GM21381 (cell line): ENCODE results near the gene OLA1.

Experiments
- ATAC-seq: cut with Tn5 transposase; IDR thresholded peaks from one replicate; pipeline ENCODE4 v1.9.1; 2021; ENCODE audit warnings: mild to moderate bottlenecking, moderate library complexity; ENCODE audit not compliant: unreplicated experiment

Gene OLA1

GRCh38 chr2:174122185-174122584 lies 126.1 kb downstream of the OLA1 start:
- ATAC-seq: no peak

GRCh38 chr2:174121612-174122011 lies 126.7 kb downstream of the OLA1 start:
- ATAC-seq: no peak

GRCh38 chr2:174121175-174121574 lies 127.2 kb downstream of the OLA1 start:
- ATAC-seq: no peak

DNA sequence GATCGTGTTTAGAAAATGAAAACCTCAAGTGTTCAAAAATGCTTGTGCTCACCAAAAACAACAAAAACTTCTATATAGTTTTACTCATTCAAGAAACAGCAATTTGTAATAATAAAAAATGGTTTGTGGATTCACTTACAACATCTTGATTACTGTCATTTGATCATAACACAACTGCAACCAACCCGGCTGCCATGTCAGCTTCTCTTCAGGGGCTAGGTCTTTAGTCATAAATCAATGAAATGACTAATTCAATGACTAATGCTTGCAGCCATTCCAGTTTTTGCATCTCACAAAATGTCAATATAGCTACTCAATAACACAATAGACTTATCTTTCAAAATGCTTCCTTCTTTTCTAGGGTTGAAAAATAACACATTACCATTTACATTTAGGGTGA lies 128.0 kb downstream of the OLA1 start:
- no peak for ATAC-seq

GRCh38 chr2:174117951-174118930 lies 130.1 kb downstream of the OLA1 start:
- no peak for ATAC-seq

DNA sequence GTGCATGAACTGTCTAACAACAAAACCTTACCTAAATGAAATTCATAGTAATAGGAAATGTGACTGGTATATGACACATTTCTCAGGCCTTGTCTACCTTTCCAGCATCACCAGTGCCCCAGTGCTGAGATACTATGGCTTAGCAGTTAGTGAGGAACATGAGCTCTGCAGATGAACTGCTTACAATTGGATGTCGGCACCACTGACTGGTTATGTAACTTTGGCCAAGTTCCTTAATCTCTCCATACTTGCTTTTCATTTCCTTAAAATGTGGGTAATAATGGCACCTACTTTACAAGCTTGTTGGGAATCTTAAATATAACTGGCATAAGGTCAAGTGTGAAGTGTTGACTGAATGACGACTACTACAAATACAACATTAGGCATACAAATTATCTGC lies 136.3 kb downstream of the OLA1 start:
- no peak for ATAC-seq

DNA sequence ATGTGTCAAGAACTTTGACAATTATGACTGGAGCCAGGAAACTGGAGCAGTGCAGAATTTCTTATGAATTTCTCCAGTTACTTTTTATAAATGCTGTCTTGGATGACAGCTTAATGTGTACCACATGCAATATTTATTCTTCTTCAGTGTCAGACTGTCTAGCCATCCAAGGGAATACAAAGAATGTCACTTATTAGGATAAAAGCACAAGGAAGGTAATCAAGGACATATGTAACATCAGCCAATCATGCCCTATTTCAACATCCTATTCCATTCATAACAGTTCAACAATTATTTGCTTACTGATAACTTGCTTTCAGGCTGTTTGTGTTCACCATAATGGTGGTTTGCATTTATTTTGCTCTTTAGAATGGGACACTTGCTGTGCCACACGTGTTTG lies 139.8 kb downstream of the OLA1 start:
- ATAC-seq: no peak

GRCh38 chr2:174106736-174107135 lies 141.6 kb downstream of the OLA1 start:
- no peak for ATAC-seq

- ATAC-seq: no peak
Observed at GRCh38 chr2:174094542-174094941, 153.8 kb downstream of the OLA1 start.

- ATAC-seq: no peak
Observed at GRCh38 chr2:174090476-174090875, 157.9 kb downstream of the OLA1 start.

GRCh38 chr2:174088706-174089460 lies 159.4 kb downstream of the OLA1 start:
- ATAC-seq: no peak

GRCh38 chr2:174086708-174087107 lies 161.6 kb downstream of the OLA1 start:
- ATAC-seq: no peak

GRCh38 chr2:174085781-174086180 lies 162.6 kb downstream of the OLA1 start:
- ATAC-seq: no peak

GRCh38 chr2:174083843-174084458 lies 164.4 kb downstream of the OLA1 start:
- ATAC-seq: no peak

- ATAC-seq: no peak
Observed at GRCh38 chr2:174080672-174081121, 167.6 kb downstream of the OLA1 start.

DNA sequence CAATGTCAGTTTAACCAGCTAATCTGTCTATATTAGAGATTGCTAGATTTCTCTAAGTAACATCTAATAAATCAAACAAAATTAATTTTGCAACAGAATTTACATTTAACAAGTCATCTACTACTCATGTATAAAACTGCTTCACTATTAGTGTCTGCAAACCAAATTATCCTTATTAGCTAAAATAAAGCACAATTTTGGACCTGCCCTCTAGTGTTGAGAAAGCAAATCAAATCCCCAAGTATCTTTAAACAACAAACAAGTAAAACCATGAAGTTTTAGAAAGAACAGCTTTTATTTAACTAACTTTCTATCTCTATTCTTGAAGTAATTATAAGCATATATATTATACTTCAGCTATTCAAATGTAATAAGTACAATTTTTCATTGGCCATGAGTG lies 170.1 kb downstream of the OLA1 start:
- ATAC-seq: no peak

DNA sequence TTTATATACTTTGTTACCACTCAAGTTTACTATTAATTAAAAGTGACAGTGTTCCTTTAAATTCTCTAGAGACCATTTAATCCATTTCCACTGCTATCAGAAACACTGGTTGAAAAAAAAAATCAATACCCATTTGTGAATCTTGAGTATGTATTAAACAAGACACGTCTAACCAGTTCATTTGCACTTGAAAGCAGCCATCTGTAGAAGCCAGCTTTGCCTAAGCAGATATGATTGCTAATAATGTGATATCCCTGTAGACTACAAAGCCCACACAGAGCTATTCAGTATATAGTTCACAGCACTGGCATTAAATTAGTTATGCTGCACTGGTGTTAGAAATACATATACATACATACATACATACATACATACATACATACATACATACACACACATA lies 171.4 kb downstream of the OLA1 start:
- no peak for ATAC-seq

DNA sequence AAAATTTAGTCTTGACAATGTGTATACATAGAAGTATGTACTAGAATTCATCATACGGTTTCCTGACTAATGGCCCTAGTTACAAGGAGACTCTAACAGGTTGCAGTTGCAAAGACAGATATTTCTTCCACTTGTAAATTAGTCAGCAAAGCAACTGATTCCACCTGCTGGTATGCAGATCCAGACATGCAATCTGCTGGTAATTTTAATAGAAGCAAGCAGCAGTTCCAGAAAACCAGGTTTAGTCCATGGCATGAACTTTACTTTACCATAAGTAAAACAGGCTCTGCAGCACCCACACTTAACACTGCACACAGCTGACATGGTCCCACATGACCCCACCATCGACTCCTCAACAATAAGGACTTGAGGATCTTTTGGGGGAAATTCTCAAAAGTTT lies 172.3 kb downstream of the OLA1 start:
- no peak for ATAC-seq

DNA sequence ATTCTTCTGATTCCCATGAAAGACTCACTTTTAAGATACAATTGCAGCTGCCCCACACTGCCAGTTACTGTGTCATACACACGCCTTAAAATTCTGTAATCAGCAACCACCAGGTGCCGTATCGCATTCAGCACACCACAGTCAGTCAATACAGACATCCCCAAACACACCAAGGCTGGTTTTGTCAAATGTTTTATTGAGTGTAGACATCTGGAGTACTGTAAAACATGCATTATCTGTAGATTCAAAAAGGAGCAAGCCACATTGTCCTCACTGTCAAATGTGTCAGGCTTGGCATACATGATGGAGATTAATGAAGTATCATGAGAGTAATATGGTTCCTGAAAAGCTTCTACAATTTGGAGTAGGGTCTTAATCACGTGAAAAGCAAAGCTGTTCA lies 173.5 kb downstream of the OLA1 start:
- ATAC-seq: no peak

GRCh38 chr2:174072857-174073256 lies 175.5 kb downstream of the OLA1 start:
- ATAC-seq: no peak

DNA sequence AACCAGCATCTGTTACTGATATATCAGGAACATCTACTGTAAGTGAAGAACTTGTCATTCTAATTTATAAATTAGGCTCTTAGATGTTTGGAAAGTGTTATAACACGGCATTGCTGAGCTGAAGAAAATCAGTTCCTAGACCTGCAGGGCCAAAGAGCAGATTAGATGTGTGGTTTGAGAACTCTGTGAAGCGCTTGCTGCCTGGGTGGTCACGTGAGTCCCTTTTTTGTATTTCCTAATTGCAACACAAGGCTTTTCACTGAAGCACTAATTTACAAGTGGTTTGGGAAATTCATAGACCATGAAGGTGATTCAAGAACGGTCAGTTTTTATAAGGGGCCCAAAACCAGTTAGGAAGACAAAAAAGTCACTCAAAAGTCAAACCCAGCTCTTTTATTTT lies 176.3 kb downstream of the OLA1 start:
- ATAC-seq: no peak
